ENCODE measurements around the gene FOS. TPM values are rescaled to one million over a fixed set of nuclear protein-coding genes. Genes with fewer than 3 reads are reported as not detected.
"Not testable (repeated sequence)": the region's sequence is repeated elsewhere in the genome, so short reads cannot be mapped to it uniquely, and the experiment has no call there.

Gene FOS
- polyA plus RNA-seq (2012; ENCODE audit: missing spikeins) = 5.3 TPM

- FAIRE-seq = peak; percentile 97
- TF ChIP-seq POLR2A (IDR thresholded peaks at IDR 0.05; ENCODE audit: low read depth, low read length) (peak; percentile 98), POLR2AphosphoS5 (IDR thresholded peaks at IDR 0.05; ENCODE audit: low read depth, low read length) (peak; percentile 98), TAF1 (IDR thresholded peaks at IDR 0.05; ENCODE audit: borderline replicate concordance, low read depth, low read length) (peak; percentile 88)
- DNase-seq (ENCODE audit: insufficient read length) = peak; percentile 97
Measured at GRCh38 chr14:75278422-75279152, at the start of gene FOS. Gene FOS (plus strand): TSS chr14:75278828. CDS start chr14:75278983, 155 bp downstream.

- DNase-seq (ENCODE audit: insufficient read length) = no peak
- FAIRE-seq = no peak
- TF ChIP-seq POLR2AphosphoS5 (IDR thresholded peaks at IDR 0.05; ENCODE audit: low read depth, low read length) (no peak), POLR2A (IDR thresholded peaks at IDR 0.05; ENCODE audit: low read depth, low read length) (no peak), TAF1 (IDR thresholded peaks at IDR 0.05; ENCODE audit: borderline replicate concordance, low read depth, low read length) (no peak)
Measured at GRCh38 chr14:75229661-75230139, 48.9 kb upstream of the FOS start.

- DNase-seq (ENCODE audit: insufficient read length) (no peak), FAIRE-seq (peak; percentile 89)
- TF ChIP-seq TAF1 (IDR thresholded peaks at IDR 0.05; ENCODE audit: borderline replicate concordance, low read depth, low read length) (no peak), POLR2AphosphoS5 (IDR thresholded peaks at IDR 0.05; ENCODE audit: low read depth, low read length) (no peak), POLR2A (IDR thresholded peaks at IDR 0.05; ENCODE audit: low read depth, low read length) (no peak)
Measured at GRCh38 chr14:75230140-75230792, 48.4 kb upstream of the FOS start.

- peak; percentile 89 for FAIRE-seq
- no peak for TF ChIP-seq TAF1 (IDR thresholded peaks at IDR 0.05; ENCODE audit: borderline replicate concordance, low read depth, low read length)
- no peak for TF ChIP-seq POLR2AphosphoS5 (IDR thresholded peaks at IDR 0.05; ENCODE audit: low read depth, low read length)
- no peak for TF ChIP-seq POLR2A (IDR thresholded peaks at IDR 0.05; ENCODE audit: low read depth, low read length)
- no peak for DNase-seq (ENCODE audit: insufficient read length)
Measured at GRCh38 chr14:75231320-75231719, 47.3 kb upstream of the FOS start.

- FAIRE-seq (no peak), DNase-seq (ENCODE audit: insufficient read length) (no peak)
- TF ChIP-seq POLR2AphosphoS5 (IDR thresholded peaks at IDR 0.05; ENCODE audit: low read depth, low read length) (no peak), TAF1 (IDR thresholded peaks at IDR 0.05; ENCODE audit: borderline replicate concordance, low read depth, low read length) (no peak), POLR2A (IDR thresholded peaks at IDR 0.05; ENCODE audit: low read depth, low read length) (no peak)
Measured at GRCh38 chr14:75232191-75232590, 46.4 kb upstream of the FOS start.

- DNase-seq (ENCODE audit: insufficient read length) (no peak), FAIRE-seq (no peak)
- TF ChIP-seq POLR2AphosphoS5 (IDR thresholded peaks at IDR 0.05; ENCODE audit: low read depth, low read length) (no peak), TAF1 (IDR thresholded peaks at IDR 0.05; ENCODE audit: borderline replicate concordance, low read depth, low read length) (no peak), POLR2A (IDR thresholded peaks at IDR 0.05; ENCODE audit: low read depth, low read length) (no peak)
Measured at GRCh38 chr14:75232597-75232996, 46.0 kb upstream of the FOS start.

- DNase-seq (ENCODE audit: insufficient read length) (no peak), FAIRE-seq (no peak)
- TF ChIP-seq POLR2AphosphoS5 (IDR thresholded peaks at IDR 0.05; ENCODE audit: low read depth, low read length) (no peak), POLR2A (IDR thresholded peaks at IDR 0.05; ENCODE audit: low read depth, low read length) (no peak)
Measured at GRCh38 chr14:75234173-75235115, 44.2 kb upstream of the FOS start.

- FAIRE-seq = not testable (repeated sequence)
Measured at GRCh38 chr14:75235198-75235597, 43.4 kb upstream of the FOS start.

GRCh38 chr14:75236467-75236866 lies 42.2 kb upstream of the FOS start:
- FAIRE-seq (no peak), DNase-seq (ENCODE audit: insufficient read length) (no peak)
- TF ChIP-seq POLR2A (IDR thresholded peaks at IDR 0.05; ENCODE audit: low read depth, low read length) (no peak), POLR2AphosphoS5 (IDR thresholded peaks at IDR 0.05; ENCODE audit: low read depth, low read length) (no peak), TAF1 (IDR thresholded peaks at IDR 0.05; ENCODE audit: borderline replicate concordance, low read depth, low read length) (no peak)

More at GRCh38 chr14:75235198-75235597, 43.4 kb upstream of the FOS start:
- not testable (repeated sequence) for DNase-seq (ENCODE audit: insufficient read length)

GRCh38 chr14:75236901-75237419 lies 41.7 kb upstream of the FOS start:
- TF ChIP-seq POLR2AphosphoS5 (IDR thresholded peaks at IDR 0.05; ENCODE audit: low read depth, low read length) (no peak), POLR2A (IDR thresholded peaks at IDR 0.05; ENCODE audit: low read depth, low read length) (no peak), TAF1 (IDR thresholded peaks at IDR 0.05; ENCODE audit: borderline replicate concordance, low read depth, low read length) (no peak)
- FAIRE-seq = no peak
- DNase-seq (ENCODE audit: insufficient read length) = no peak
